Measurements from ENCODE around the gene BOK. TPM values are rescaled to one million over a fixed set of nuclear protein-coding genes. Genes with fewer than 3 reads are reported as not detected.

BOK gene
- total and polyA plus RNA-seq, 2 of the 13 experiments (the other 11 are each of a cell fraction or from before 2014, with no cell fraction given) = 35.5 to 39.2 TPM

GRCh38 chr2:241550616-241551580, 7.6 kb upstream of the BOK start (continued):
- 0 out of 2 replicates have a peak, but pooled peaks have one; percentile 61 for TF ChIP-seq FOXO4 (CRISPR knock-in tag; conservative IDR thresholded peaks at IDR 0.05)
- no peak for TF ChIP-seq ZFP1 (CRISPR knock-in tag; IDR thresholded peaks at IDR 0.05)
- TF ChIP-seq ZNF567 (CRISPR knock-in tag; IDR thresholded peaks at IDR 0.05; ENCODE audit: borderline replicate concordance) = no peak
- TF ChIP-seq ZBTB38 (CRISPR knock-in tag; IDR thresholded peaks at IDR 0.05) = peak; percentile 10; the same call in 1 of the 2 replicates

- BruUV-seq (replicated peaks) = no TSS peak
- ChIA-PET CTCF (ENCODE audit: low intra/inter-chr PET ratio, low total read pairs) (no interaction called here), POLR2A (interaction anchor here (1.0 kb wide), 2 partner anchors 9 to 59 kb away, joined by 3 read pairs; no protein-coding TSS in a partner anchor)
- Histone ChIP-seq H3K4me1 (ENCODE audit: insufficient read depth, low read length) (peaks cover 93% of the 10 kb centered on the region), H3K4me3 (replicated peaks in 1 of 3; ENCODE audit: insufficient read depth in 1 of 3, low read depth in 2 of 3, low read length in 3 of 3) (peak overlapping the region; percentile 58 to 78 (median 67); a peak in 5 of 6 replicates), H3K79me2 (ENCODE audit: insufficient read depth, low read length) (no peaks in the 10 kb centered on the region), H2AFZ (ENCODE audit: low read length) (no peak overlapping the region), H3K27ac (ENCODE audit: extremely low read length, insufficient read depth, low read length) (peak overlapping the region; percentile 81), H4K20me1 (ENCODE audit: insufficient read depth, low read length) (no peaks in the 10 kb centered on the region), H3K27me3 (ENCODE audit: control insufficient read depth in 1 of 2, insufficient read depth in 2 of 2, low read length in 2 of 2) (no peaks in the 10 kb centered on the region), H3K36me3 (replicated peaks in 1 of 2; ENCODE audit: control insufficient read depth in 1 of 2, insufficient read depth in 2 of 2, low read length in 2 of 2) (no peaks in the 10 kb centered on the region), H3K4me2 (ENCODE audit: low read depth, low read length) (peak overlapping the region; percentile 93), H3K9ac (ENCODE audit: insufficient read depth, low read depth, low read length) (peak overlapping the region; percentile 70), H3K9me3 (ENCODE audit: low read length) (no peaks in the 10 kb centered on the region)
- in situ Hi-C loops (cut with HindIII; ENCODE audit: extremely low pct_ligation_motif_present, low pct_unique_long_range_greater_than_20kb) (loop anchor here (5.0 kb wide), 1 partner anchor 106 kb away; no protein-coding TSS in a partner anchor), intact Hi-C loops (cut with micrococcal nuclease; ENCODE audit: unreplicated experiment) (loop anchor here (5.0 kb wide), 1 partner anchor 46 kb away; no protein-coding TSS in a partner anchor)
- FAIRE-seq (no peak), DNase-seq (ENCODE audit: low spot score) (no peak), ATAC-seq (no peak)
- WGBS (ENCODE audit: low lambda C conversion rate) = 62% methylated on average over 12 of the region's 12 CpGs
- TF ChIP-seq POGK (CRISPR knock-in tag; conservative IDR thresholded peaks at IDR 0.05) = 0 out of 2 replicates have a peak, but pooled peaks have one; percentile 33
- no peak for TF ChIP-seq ZBTB8A (CRISPR knock-in tag; IDR thresholded peaks at IDR 0.05; ENCODE audit: borderline replicate concordance, low read depth)
- TF ChIP-seq ZNF83 (CRISPR knock-in tag; IDR thresholded peaks at IDR 0.05; ENCODE audit: borderline replicate concordance) = no peak
- TF ChIP-seq ZNF260 (CRISPR knock-in tag; IDR thresholded peaks at IDR 0.05; ENCODE audit: borderline replicate concordance, low read depth) = no peak
- no peak for TF ChIP-seq HMGXB4 (CRISPR knock-in tag; IDR thresholded peaks at IDR 0.05; ENCODE audit: borderline replicate concordance in 1 of 2, low read depth in 1 of 2)
- TF ChIP-seq ZMAT3 (CRISPR knock-in tag; conservative IDR thresholded peaks at IDR 0.05) = no peak
- no peak for TF ChIP-seq CAMTA2 (CRISPR knock-in tag; IDR thresholded peaks at IDR 0.05; ENCODE audit: borderline replicate concordance)
- 0 out of 2 replicates have a peak, but pooled peaks have one; percentile 17 for TF ChIP-seq ZBTB7A (CRISPR knock-in tag; IDR thresholded peaks at IDR 0.05)
- no peak for TF ChIP-seq RBFOX2 (IDR thresholded peaks at IDR 0.05; ENCODE audit: low read depth, low read length)
- TF ChIP-seq MTF2 (CRISPR knock-in tag; IDR thresholded peaks at IDR 0.05; ENCODE audit: borderline replicate concordance) = no peak
- TF ChIP-seq MBNL3 (CRISPR knock-in tag; conservative IDR thresholded peaks at IDR 0.05) = no peak
- no peak for TF ChIP-seq ZKSCAN1 (IDR thresholded peaks at IDR 0.05; ENCODE audit: low read length)
- TF ChIP-seq ZNF543 (CRISPR knock-in tag; IDR thresholded peaks at IDR 0.05) = no peak
Observed at GRCh38 chr2:241551599-241551997, 6.9 kb upstream of the BOK start.
